ELF-1 (cell line): ENCODE data around the gene GPC5.
"Not testable (repeated sequence)": the region's sequence is repeated elsewhere in the genome, so short reads cannot be mapped to it uniquely, and the experiment has no call there.

Experiments used
- DNase-seq: peaks from one replicate; pipeline ENCODE4 v3.0.0-alpha.2; 2016; ENCODE audit warnings: low read depth, low spot score

Gene GPC5

DNA sequence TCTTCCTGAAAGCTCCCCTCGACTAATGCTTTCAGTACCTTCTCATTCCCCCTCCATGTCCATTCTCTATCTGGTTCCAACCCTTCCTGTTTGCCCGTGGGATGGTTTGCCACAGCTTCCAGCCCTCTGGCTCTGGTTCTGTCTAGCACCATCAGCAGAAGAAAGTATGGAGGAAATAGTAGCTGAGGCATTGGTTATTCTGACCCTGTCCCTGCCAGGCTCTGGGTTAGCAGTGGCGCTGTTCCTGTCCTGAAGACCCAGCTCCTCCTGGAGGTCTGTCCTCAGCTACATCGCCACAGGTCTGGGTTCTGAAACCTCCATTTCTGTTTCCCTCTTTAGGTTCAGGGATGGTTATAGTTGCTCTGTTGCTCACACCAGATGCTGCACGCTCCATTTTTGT is 1223.6 kb downstream of the GPC5 start:
- no peak for DNase-seq

DNA sequence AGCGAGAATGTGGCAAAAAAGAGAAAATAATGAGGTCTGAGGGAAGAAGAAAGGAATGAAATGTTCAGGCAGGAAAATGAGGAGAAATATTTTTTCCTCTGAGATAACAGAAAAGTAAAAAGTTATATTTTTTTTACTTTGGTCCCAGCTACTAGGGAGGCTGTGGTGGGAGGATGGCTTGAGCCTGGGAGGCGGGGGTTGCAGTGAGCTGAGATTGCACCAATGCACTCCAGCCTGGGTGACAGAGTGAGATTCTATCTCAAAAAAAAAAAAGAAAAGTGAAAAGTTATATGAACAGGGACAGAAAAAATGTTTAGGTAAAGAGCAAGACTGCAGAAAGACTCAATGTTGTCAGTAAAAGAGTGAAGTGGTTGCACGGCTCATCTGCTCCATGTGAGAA is 1224.5 kb downstream of the GPC5 start:
- no peak for DNase-seq

DNA sequence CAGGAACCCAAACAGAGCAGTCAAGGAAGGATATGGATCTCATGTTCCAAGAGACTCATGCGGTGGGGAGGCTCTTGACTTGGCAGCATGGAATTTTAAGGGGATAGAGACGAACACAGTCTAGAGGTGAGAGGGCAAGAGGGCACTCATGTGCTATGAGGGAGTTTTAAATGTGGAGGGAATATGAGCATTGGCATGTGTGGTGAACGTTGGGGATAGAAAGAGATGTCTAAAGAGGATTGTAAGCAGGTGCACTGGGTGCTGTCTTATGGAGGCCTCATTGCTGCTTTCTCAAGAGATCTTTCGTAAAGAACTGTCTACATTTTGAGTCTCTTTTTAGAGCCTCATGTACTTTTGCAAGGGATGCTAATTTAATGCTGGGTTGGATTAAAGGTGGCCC is 1227.9 kb downstream of the GPC5 start:
- no peak for DNase-seq

GRCh38 chr13:92640936-92641335 is 1242.5 kb downstream of the GPC5 start:
- no peak for DNase-seq

DNA sequence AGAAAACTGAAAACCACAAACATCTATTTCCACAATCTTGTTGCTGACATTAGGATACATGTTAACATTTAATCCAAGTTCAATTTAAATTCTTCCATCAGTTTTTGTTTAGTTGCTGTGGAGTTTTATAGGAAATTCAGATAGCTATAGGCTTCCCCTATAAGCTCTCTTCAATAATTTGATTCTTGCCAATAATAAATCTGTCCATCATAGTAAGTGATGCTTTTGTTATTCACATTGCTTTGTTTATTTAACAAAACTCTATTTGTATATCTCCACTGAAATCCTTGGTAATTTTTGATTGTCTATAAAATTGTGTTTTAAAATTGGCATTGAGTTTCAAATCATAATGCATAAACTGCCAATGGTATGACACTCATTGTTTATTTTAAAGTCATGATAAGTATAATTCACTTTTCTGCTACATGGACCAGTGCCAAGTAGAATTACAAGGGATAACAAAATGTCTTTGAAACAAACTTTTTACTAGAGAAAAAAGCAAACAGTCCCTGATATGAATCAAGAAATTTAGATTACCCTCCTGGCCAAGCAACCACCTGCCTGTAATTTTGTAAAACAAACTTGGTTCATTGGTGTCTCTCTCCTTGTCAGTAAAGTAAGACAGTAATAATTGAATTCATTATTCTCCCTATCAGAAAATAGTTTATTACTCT is 1250.9 kb downstream of the GPC5 start:
- DNase-seq, result no peak

DNA sequence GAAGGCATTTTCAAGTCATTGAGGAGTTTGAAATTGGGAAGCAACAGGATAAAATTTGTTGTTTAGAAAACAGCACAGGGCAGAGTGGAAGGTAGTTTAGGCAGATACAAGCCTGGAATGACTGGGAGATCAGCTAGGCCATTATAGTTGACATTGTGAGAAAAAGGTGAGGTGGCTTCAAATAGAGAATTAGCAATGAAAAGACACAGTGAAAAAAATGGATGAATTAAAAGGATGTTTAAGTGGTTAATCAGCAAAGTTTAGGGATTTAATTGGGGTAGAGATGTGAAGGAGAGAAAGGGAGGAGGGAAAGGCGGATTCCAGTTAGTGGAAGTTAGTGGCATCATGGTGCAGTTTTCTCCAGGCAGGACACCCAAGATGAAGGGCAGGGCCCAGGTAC is 1257.7 kb downstream of the GPC5 start:
- no peak for DNase-seq

DNA sequence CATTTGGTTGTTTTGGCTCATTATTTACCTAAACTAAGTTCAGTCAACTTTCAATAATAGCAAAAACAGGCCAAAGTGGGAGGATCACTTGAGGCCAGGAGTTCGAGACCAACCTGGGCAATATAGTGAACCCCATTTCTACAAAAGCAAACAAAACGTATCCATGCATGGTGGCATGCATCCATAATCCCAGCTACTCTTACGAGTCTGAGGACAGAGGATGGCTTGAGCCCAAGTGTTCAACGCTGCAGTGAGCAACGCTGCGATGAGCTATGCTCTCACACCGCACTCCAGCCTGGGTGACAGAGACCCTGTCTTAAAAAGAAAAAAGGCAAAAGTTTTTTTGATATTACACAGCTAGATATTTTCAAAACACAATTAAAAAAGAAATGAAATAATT is 1258.2 kb downstream of the GPC5 start:
- DNase-seq, result no peak

- no peak for DNase-seq
Observed at GRCh38 chr13:92657565-92657964, 1259.1 kb downstream of the GPC5 start.

DNA sequence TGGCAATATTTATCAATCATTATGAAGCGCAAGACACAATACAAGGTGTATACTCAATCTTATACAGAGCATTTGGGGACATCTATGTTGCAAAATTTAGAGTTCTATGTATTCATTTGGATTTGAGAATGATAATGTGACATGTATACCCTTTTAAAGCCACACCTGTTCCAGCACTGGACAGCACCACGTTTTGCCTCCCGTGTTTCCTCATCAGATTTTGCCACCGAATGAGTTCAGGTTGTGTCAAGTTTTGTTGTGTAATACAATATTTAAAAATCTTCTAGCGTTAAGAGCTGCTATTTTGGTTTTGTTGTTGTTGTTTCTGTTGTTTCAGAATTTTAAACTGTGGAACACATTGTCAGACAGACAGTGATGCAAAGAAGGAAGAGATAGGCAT is 1259.9 kb downstream of the GPC5 start:
- no peak for DNase-seq

GRCh38 chr13:92661406-92661805 is 1263.0 kb downstream of the GPC5 start:
- no peak for DNase-seq

DNA sequence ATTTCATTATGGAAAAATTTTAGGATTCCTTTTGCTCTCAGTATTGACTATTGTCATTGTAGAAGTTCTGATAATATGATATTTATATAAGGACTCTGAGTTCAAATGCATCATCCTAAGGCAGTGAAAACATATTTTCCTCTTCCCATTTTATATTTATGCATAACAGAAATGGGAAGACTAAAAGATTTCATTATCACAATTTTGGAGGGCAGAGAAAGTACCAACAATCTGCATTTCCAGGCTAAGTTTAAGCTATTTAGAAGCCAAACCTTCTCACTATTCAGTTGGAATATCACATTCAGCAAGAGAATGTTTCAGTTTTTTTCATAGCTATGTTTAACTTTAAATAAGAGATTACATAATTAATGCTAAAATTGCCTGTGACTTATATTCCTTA is 1269.7 kb downstream of the GPC5 start:
- DNase-seq, result no peak

GRCh38 chr13:92670096-92670495 is 1271.7 kb downstream of the GPC5 start:
- no peak for DNase-seq

GRCh38 chr13:92671821-92672220 is 1273.4 kb downstream of the GPC5 start:
- DNase-seq, result no peak

- no peak for DNase-seq
Observed at GRCh38 chr13:92676246-92676645, 1277.8 kb downstream of the GPC5 start.

DNA sequence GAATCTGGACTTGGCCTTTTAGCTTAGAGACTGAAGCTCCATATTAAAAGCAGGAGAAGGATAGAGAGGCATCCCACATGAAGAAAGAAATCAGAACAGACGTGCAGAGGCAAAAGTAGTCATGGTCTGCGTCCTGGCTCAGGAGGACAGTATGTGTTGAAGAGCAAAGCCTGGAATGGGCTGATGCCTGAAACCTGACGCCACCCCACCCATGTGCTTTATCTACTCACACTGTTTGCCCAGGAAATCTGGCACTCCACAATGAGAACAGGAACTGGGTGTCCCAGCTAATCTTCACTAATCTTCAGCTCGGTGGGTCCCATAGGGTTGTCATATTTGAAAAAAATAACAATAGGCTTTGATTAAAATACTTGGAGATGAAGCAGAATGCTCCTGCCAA is 1279.2 kb downstream of the GPC5 start:
- DNase-seq, result no peak

DNA sequence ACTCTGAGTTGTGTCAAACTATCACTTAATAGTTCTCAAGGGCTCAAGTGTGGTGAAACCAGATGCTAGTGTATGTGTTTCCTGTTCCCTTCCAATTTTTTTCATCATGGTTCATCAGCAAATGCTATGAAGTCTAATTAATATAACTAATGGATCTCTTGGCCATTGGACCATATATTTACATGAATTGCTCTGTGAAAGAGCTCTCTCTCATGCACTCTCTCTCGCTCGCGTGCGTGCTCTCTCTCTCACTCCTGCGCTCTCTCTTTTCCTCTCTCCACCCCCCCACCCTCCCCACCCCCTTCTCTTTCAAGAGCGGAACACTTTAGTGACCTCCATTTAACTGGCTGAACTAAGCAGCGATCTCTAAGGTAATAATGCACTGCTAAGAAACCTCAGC is 1281.2 kb downstream of the GPC5 start:
- no peak for DNase-seq

GRCh38 chr13:92681239-92681638 is 1282.8 kb downstream of the GPC5 start:
- DNase-seq, result peak; percentile 32

GRCh38 chr13:92682832-92683517 is 1284.6 kb downstream of the GPC5 start:
- DNase-seq, result no peak

- DNase-seq, result no peak
Observed at GRCh38 chr13:92694047-92694446, 1295.6 kb downstream of the GPC5 start.

- not testable (repeated sequence) for DNase-seq
Observed at GRCh38 chr13:92695827-92696226, 1297.4 kb downstream of the GPC5 start.

- DNase-seq, result no peak
Observed at GRCh38 chr13:92716749-92717148, 1318.3 kb downstream of the GPC5 start.

GRCh38 chr13:92717857-92718256 is 1319.4 kb downstream of the GPC5 start:
- no peak for DNase-seq

- DNase-seq, result peak; percentile 3
Observed at GRCh38 chr13:92719868-92720267, 1321.4 kb downstream of the GPC5 start.

GRCh38 chr13:92721620-92722019 is 1323.2 kb downstream of the GPC5 start:
- DNase-seq, result no peak
